ENCODE results near the gene LAG3.

LAG3 gene

DNA sequence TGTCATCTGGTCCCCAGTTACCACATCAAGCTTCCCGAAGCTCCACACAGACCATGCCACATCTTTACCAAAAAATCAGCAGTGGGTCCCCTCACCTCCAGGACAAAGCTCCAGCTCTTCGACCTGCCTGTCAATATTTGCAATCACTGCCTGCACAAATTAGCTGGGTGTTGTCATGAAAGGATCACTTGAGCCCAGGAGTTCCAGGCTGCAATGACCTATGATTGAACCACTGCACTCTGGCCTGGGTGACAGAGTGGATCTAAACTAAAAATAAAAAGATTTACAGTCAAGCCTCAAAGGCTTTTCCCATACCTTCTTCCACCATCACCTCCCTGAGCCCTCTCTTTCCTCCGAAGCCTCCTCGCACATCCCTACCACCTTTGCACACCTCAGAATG is 24.3 kb downstream of the LAG3 start:
- no peak overlapping the region for H3K23ac ChIP-seq (ENCODE audit: low read length in 2 of 2)
- no peak overlapping the region for H3K4ac ChIP-seq (ENCODE audit: low read depth in 1 of 2, low read length in 2 of 2)
- no peak overlapping the region for H2BK5ac ChIP-seq (ENCODE audit: low read depth, low read length, poor library complexity, severe bottlenecking)
- no peak overlapping the region for H3K4me2 ChIP-seq (ENCODE audit: low read length, poor library complexity, severe bottlenecking)
- H2BK120ac ChIP-seq (ENCODE audit: low read depth, low read length), result no peak overlapping the region
- H3K9ac ChIP-seq (ENCODE audit: low read length), result no peak overlapping the region
- DNase-seq, result no peak
- no peak overlapping the region for H4K91ac ChIP-seq (ENCODE audit: low read length)
- H3K4me1 ChIP-seq (ENCODE audit: control insufficient read depth, insufficient read depth, low read depth, low read length), result peaks cover 8% of the 10 kb centered on the region
- H2AK5ac ChIP-seq (ENCODE audit: low read length, severe bottlenecking), result no peak overlapping the region
- H3K36me3 ChIP-seq (ENCODE audit: control insufficient read depth in 1 of 2, insufficient read depth in 2 of 2, low read depth in 1 of 2, low read length in 2 of 2), result no peaks in the 10 kb centered on the region
- H3K79me1 ChIP-seq (replicated peaks; ENCODE audit: low read length, poor library complexity, severe bottlenecking), result no peaks in the 10 kb centered on the region
- H3K27me3 ChIP-seq (ENCODE audit: control insufficient read depth in 1 of 2, insufficient read depth in 1 of 2, low read length in 2 of 2), result peaks cover 15 to 52% of the 10 kb centered on the region in 2 experiments
- no peak overlapping the region for H3K27ac ChIP-seq (ENCODE audit: low read length, poor library complexity, severe bottlenecking)
- H3K14ac ChIP-seq (ENCODE audit: low read length in 2 of 2), result no peak overlapping the region
- H2AFZ ChIP-seq (ENCODE audit: low read depth, low read length), result no peak overlapping the region
- no peak overlapping the region for H2BK15ac ChIP-seq (ENCODE audit: low read depth, poor library complexity, severe bottlenecking)
- no peak overlapping the region for H3K4me3 ChIP-seq (ENCODE audit: insufficient read depth in 1 of 2, low read depth in 1 of 2, low read length in 2 of 2)
- no peak overlapping the region for H3K18ac ChIP-seq (ENCODE audit: low read depth in 1 of 2, low read length in 2 of 2)
- H2BK12ac ChIP-seq (ENCODE audit: low read length in 2 of 2), result no peak overlapping the region
- no peaks in the 10 kb centered on the region for H3K9me3 ChIP-seq (ENCODE audit: control insufficient read depth, low read length)
- WGBS, result 93% methylated on average over 4 of the region's 4 CpGs
- H4K8ac ChIP-seq (ENCODE audit: low read length), result no peak overlapping the region

DNA sequence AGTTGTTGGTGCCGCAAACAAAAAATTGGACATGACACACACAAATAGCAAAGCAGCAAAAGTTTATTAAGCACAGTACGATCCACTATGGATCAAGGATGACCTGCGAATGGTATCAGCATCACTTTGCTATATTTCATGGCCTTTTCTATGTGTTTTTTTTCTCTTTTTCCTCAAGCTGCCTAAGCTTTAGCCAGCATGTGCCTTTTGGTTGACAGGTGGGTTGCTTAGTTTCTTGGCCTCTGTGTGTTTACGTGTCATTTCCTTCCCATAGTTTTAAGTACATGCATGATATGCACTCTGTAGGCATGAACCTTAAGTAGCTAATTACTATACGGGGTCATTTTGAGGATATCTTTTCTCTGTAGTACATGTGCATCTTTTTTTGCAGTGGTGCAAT is 26.8 kb downstream of the LAG3 start:
- Histone ChIP-seq H2BK12ac (ENCODE audit: low read length in 2 of 2) (no peak overlapping the region), H3K79me1 (replicated peaks; ENCODE audit: low read length, poor library complexity, severe bottlenecking) (no peaks in the 10 kb centered on the region), H3K4ac (ENCODE audit: low read depth in 1 of 2, low read length in 2 of 2) (no peak overlapping the region), H3K9ac (ENCODE audit: low read length) (no peak overlapping the region), H3K23ac (ENCODE audit: low read length in 2 of 2) (no peak overlapping the region), H2BK15ac (ENCODE audit: low read depth, poor library complexity, severe bottlenecking) (no peak overlapping the region), H3K27me3 (ENCODE audit: control insufficient read depth in 1 of 2, insufficient read depth in 1 of 2, low read length in 2 of 2) (peaks cover 10 to 38% of the 10 kb centered on the region in 2 experiments), H2BK5ac (ENCODE audit: low read depth, low read length, poor library complexity, severe bottlenecking) (no peak overlapping the region), H4K91ac (ENCODE audit: low read length) (no peak overlapping the region), H3K27ac (ENCODE audit: low read length, poor library complexity, severe bottlenecking) (no peak overlapping the region), H3K9me3 (ENCODE audit: control insufficient read depth, low read length) (no peaks in the 10 kb centered on the region), H3K36me3 (ENCODE audit: control insufficient read depth in 1 of 2, insufficient read depth in 2 of 2, low read depth in 1 of 2, low read length in 2 of 2) (no peaks in the 10 kb centered on the region), H3K14ac (ENCODE audit: low read length in 2 of 2) (no peak overlapping the region), H3K4me2 (ENCODE audit: low read length, poor library complexity, severe bottlenecking) (no peak overlapping the region), H2BK120ac (ENCODE audit: low read depth, low read length) (no peak overlapping the region), H4K8ac (ENCODE audit: low read length) (no peak overlapping the region), H2AK5ac (ENCODE audit: low read length, severe bottlenecking) (no peak overlapping the region), H3K18ac (ENCODE audit: low read depth in 1 of 2, low read length in 2 of 2) (no peak overlapping the region), H3K4me3 (ENCODE audit: insufficient read depth in 1 of 2, low read depth in 1 of 2, low read length in 2 of 2) (no peak overlapping the region), H2AFZ (ENCODE audit: low read depth, low read length) (no peak overlapping the region), H3K4me1 (ENCODE audit: control insufficient read depth, insufficient read depth, low read depth, low read length) (peaks cover 1% of the 10 kb centered on the region)
- no peak for DNase-seq
- WGBS, result 91% methylated on average over 4 of the region's 5 CpGs

DNA sequence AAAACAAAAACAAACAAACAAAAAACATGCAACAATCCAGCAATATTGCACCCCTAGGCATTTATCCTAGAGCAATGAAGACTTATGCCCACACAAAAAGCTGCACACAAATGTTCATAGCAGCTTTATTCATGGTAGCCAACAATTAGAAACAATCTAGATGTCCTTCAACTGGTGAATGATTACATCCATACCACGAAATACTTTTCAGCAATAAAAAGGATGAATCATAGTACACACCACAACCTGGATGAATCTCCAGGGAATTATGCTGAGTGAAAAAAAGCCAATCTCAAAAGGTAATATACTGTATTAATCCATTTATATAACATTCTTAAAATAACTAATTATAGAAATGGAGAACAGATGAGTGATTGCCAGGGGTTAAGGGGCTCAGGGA is 34.9 kb downstream of the LAG3 start:
- no peak overlapping the region for H2AK5ac ChIP-seq (ENCODE audit: low read length, severe bottlenecking)
- no peaks in the 10 kb centered on the region for H3K36me3 ChIP-seq (ENCODE audit: control insufficient read depth in 1 of 2, insufficient read depth in 2 of 2, low read depth in 1 of 2, low read length in 2 of 2)
- no peaks in the 10 kb centered on the region for H3K4me1 ChIP-seq (ENCODE audit: control insufficient read depth, insufficient read depth, low read depth, low read length)
- H3K4ac ChIP-seq (ENCODE audit: low read depth in 1 of 2, low read length in 2 of 2), result no peak overlapping the region
- no peak overlapping the region for H2AFZ ChIP-seq (ENCODE audit: low read depth, low read length)
- H4K91ac ChIP-seq (ENCODE audit: low read length), result no peak overlapping the region
- DNase-seq, result no peak
- H3K23ac ChIP-seq (ENCODE audit: low read length in 2 of 2), result no peak overlapping the region
- no peak overlapping the region for H2BK120ac ChIP-seq (ENCODE audit: low read depth, low read length)
- 20% methylated on average over 1 of the region's 1 CpG for WGBS
- H3K27me3 ChIP-seq (ENCODE audit: control insufficient read depth in 1 of 2, insufficient read depth in 1 of 2, low read length in 2 of 2), result peaks cover 0 to 16% of the 10 kb centered on the region in 2 experiments
- H3K18ac ChIP-seq (ENCODE audit: low read depth in 1 of 2, low read length in 2 of 2), result no peak overlapping the region
- no peak overlapping the region for H3K4me3 ChIP-seq (ENCODE audit: insufficient read depth in 1 of 2, low read depth in 1 of 2, low read length in 2 of 2)
- H4K8ac ChIP-seq (ENCODE audit: low read length), result no peak overlapping the region
- H3K27ac ChIP-seq (ENCODE audit: low read length, poor library complexity, severe bottlenecking), result no peak overlapping the region
- H3K9me3 ChIP-seq (ENCODE audit: control insufficient read depth, low read length), result no peaks in the 10 kb centered on the region
- H2BK5ac ChIP-seq (ENCODE audit: low read depth, low read length, poor library complexity, severe bottlenecking), result no peak overlapping the region
- H3K79me1 ChIP-seq (replicated peaks; ENCODE audit: low read length, poor library complexity, severe bottlenecking), result no peaks in the 10 kb centered on the region
- H2BK15ac ChIP-seq (ENCODE audit: low read depth, poor library complexity, severe bottlenecking), result no peak overlapping the region
- no peak overlapping the region for H3K4me2 ChIP-seq (ENCODE audit: low read length, poor library complexity, severe bottlenecking)
- H3K14ac ChIP-seq (ENCODE audit: low read length in 2 of 2), result no peak overlapping the region
- no peak overlapping the region for H2BK12ac ChIP-seq (ENCODE audit: low read length in 2 of 2)
- no peak overlapping the region for H3K9ac ChIP-seq (ENCODE audit: low read length)

GRCh38 chr12:6809056-6809455 is 36.7 kb downstream of the LAG3 start:
- H3K9ac ChIP-seq (ENCODE audit: low read length), result no peak overlapping the region
- no peak overlapping the region for H3K27ac ChIP-seq (ENCODE audit: low read length, poor library complexity, severe bottlenecking)
- no peak overlapping the region for H2BK15ac ChIP-seq (ENCODE audit: low read depth, poor library complexity, severe bottlenecking)
- no peak overlapping the region for H2AFZ ChIP-seq (ENCODE audit: low read depth, low read length)
- 82% methylated on average over 10 of the region's 10 CpGs for WGBS
- H3K23ac ChIP-seq (ENCODE audit: low read length in 2 of 2), result no peak overlapping the region
- H2BK12ac ChIP-seq (ENCODE audit: low read length in 2 of 2), result no peak overlapping the region
- H3K4me2 ChIP-seq (ENCODE audit: low read length, poor library complexity, severe bottlenecking), result no peak overlapping the region
- no peak overlapping the region for H4K8ac ChIP-seq (ENCODE audit: low read length)
- H3K4me1 ChIP-seq (ENCODE audit: control insufficient read depth, insufficient read depth, low read depth, low read length), result no peaks in the 10 kb centered on the region
- H2BK5ac ChIP-seq (ENCODE audit: low read depth, low read length, poor library complexity, severe bottlenecking), result no peak overlapping the region
- no peak for DNase-seq
- no peak overlapping the region for H2AK5ac ChIP-seq (ENCODE audit: low read length, severe bottlenecking)
- no peaks in the 10 kb centered on the region for H3K36me3 ChIP-seq (ENCODE audit: control insufficient read depth in 1 of 2, insufficient read depth in 2 of 2, low read depth in 1 of 2, low read length in 2 of 2)
- H3K79me1 ChIP-seq (replicated peaks; ENCODE audit: low read length, poor library complexity, severe bottlenecking), result no peaks in the 10 kb centered on the region
- peaks cover 4 to 28% of the 10 kb centered on the region in 2 experiments for H3K27me3 ChIP-seq (ENCODE audit: control insufficient read depth in 1 of 2, insufficient read depth in 1 of 2, low read length in 2 of 2)
- no peak overlapping the region for H3K4me3 ChIP-seq (ENCODE audit: insufficient read depth in 1 of 2, low read depth in 1 of 2, low read length in 2 of 2)
- H3K9me3 ChIP-seq (ENCODE audit: control insufficient read depth, low read length), result no peaks in the 10 kb centered on the region
- H3K18ac ChIP-seq (ENCODE audit: low read depth in 1 of 2, low read length in 2 of 2), result no peak overlapping the region
- no peak overlapping the region for H3K14ac ChIP-seq (ENCODE audit: low read length in 2 of 2)
- no peak overlapping the region for H3K4ac ChIP-seq (ENCODE audit: low read depth in 1 of 2, low read length in 2 of 2)
- no peak overlapping the region for H4K91ac ChIP-seq (ENCODE audit: low read length)
- H2BK120ac ChIP-seq (ENCODE audit: low read depth, low read length), result no peak overlapping the region
